ENCODE measurements around the gene ODF2L.

- no peak for TF ChIP-seq CTCF (IDR thresholded peaks at IDR 0.05)
- TF ChIP-seq POLR2A (IDR thresholded peaks at IDR 0.05): no peak
These were observed 73.9 kb downstream of the ODF2L start for GRCh38 chr1:86322241-86322640.
